HL-60 (cell line): ENCODE measurements around the gene TBC1D5.

Experiments
- CTCF ChIP-seq: IDR thresholded peaks from one replicate; pipeline ENCODE4 v1.5.1; 2011; ENCODE audit warnings: low read length, control low read depth, inconsistent platforms; ENCODE audit not compliant: insufficient read depth
- POLR2AphosphoS5 ChIP-seq: IDR thresholded peaks from 2 replicates; pipeline ENCODE4 v1.6.1; 2012; ENCODE audit warnings: low read depth

- no peak for TF ChIP-seq CTCF
- TF ChIP-seq POLR2AphosphoS5, result no peak
Measured at GRCh38 chr3:17765819-17766472, 23.5 kb upstream of the TBC1D5 start.
